ENCODE data around the gene TMEM200A.

The TMEM200A gene

GRCh38 chr6:130362128-130362527 lies 3.7 kb upstream of the TMEM200A start:
- Histone ChIP-seq H3K9me3 (ENCODE audit: severe bottlenecking) (no peaks in the 10 kb centered on the region), H3K27me3 (ENCODE audit: insufficient read depth, low read depth, severe bottlenecking) (peaks cover 7% of the 10 kb centered on the region), H3K4me3 (ENCODE audit: low read depth, low read length) (no peak overlapping the region), H3K36me3 (no peaks in the 10 kb centered on the region), H3K27ac (no peak overlapping the region)
- TF ChIP-seq CTCF (IDR thresholded peaks at IDR 0.05; ENCODE audit: low read depth, low read length), result no peak
- no peak for DNase-seq

DNA sequence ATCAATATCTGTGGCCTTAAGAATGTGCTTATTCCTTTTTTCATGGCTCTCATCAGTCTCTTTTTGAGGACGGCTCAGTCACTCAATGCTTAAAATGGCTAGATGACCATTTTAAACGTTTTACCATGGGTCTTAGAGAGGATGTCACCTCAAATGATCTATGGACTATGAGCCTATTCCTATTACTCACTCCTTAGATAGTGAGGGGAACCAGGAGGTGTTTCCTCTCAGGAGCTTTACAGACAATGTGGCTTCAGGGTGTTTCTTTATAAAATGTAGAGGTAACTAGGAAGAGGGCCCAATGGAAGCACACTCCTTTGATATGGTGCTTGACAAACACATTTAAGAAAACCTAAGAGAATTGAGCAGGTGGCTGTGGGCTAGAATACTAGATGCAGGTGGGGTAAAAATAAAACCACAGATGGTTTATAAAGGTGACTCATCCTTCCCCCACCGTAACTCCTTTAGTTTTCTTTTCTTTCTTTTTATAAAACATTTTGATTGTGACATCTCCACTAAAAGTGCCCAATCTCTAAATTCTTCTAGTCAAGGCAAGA lies 1.5 kb upstream of the TMEM200A start:
- no peaks in the 10 kb centered on the region for H3K36me3 ChIP-seq
- no peak for DNase-seq
- H3K27me3 ChIP-seq (ENCODE audit: insufficient read depth, low read depth, severe bottlenecking), result peaks cover 7% of the 10 kb centered on the region
- H3K9me3 ChIP-seq (ENCODE audit: severe bottlenecking), result no peaks in the 10 kb centered on the region
- no peak overlapping the region for H3K4me3 ChIP-seq (ENCODE audit: low read depth, low read length)
- no peak for TF ChIP-seq CTCF (IDR thresholded peaks at IDR 0.05; ENCODE audit: low read depth, low read length)
- no peak overlapping the region for H3K27ac ChIP-seq

- H3K9me3 ChIP-seq (ENCODE audit: severe bottlenecking), result no peaks in the 10 kb centered on the region
- peak; percentile 14; the same call in 1 of the 2 replicates for TF ChIP-seq CTCF (IDR thresholded peaks at IDR 0.05; ENCODE audit: low read depth, low read length)
- H3K36me3 ChIP-seq, result no peaks in the 10 kb centered on the region
- H3K4me3 ChIP-seq (ENCODE audit: low read depth, low read length), result peak overlapping the region; percentile 55
- peaks cover 7% of the 10 kb centered on the region for H3K27me3 ChIP-seq (ENCODE audit: insufficient read depth, low read depth, severe bottlenecking)
- no peak overlapping the region for H3K27ac ChIP-seq
- DNase-seq, result peak; percentile 47
These were observed 539 bp downstream of the TMEM200A start for GRCh38 chr6:130366107-130367005.

DNA sequence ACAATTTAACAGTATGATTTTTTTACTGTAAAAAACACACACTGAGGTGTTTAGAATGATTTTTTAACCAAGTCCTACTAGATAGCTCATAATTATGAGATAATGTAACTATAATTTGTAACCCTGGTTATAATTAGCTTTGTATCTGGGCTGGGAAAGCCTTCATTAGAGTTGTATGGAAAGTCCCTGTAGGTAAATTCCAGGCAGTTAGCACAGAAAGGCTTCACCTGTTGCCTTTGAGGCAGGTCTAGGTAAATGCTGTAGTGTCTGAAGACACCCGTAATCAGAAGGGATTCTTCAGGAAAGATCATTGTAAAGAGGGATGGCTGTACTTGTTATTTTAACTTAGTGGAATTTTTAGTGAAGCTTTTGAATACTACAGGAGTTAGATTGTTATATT lies 1.9 kb downstream of the TMEM200A start:
- no peaks in the 10 kb centered on the region for H3K36me3 ChIP-seq
- TF ChIP-seq CTCF (IDR thresholded peaks at IDR 0.05; ENCODE audit: low read depth, low read length), result no peak
- H3K4me3 ChIP-seq (ENCODE audit: low read depth, low read length), result no peak overlapping the region
- no peak for DNase-seq
- no peak overlapping the region for H3K27ac ChIP-seq
- no peaks in the 10 kb centered on the region for H3K9me3 ChIP-seq (ENCODE audit: severe bottlenecking)
- H3K27me3 ChIP-seq (ENCODE audit: insufficient read depth, low read depth, severe bottlenecking), result peaks cover 7% of the 10 kb centered on the region

DNA sequence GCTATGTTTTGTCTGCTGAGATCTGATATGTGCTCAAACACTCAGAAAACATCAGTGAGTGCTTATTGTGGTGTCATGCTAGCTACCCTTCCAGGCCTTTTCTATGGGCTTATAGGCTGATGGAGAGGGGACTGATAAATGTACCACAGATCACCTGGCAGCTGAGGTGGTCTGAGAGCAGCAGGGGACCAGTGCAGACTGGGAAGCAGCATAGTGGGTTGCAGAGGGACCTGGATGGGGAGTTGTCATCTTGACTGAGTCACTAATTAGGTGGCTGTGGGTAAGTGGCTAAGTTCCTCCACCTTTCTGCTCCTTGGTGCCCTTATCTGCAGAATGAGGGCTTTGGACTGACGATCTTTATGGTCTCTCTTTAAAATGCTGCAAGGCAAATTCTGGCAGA lies 2.8 kb downstream of the TMEM200A start:
- peaks cover 7% of the 10 kb centered on the region for H3K27me3 ChIP-seq (ENCODE audit: insufficient read depth, low read depth, severe bottlenecking)
- DNase-seq, result no peak
- no peak overlapping the region for H3K27ac ChIP-seq
- TF ChIP-seq CTCF (IDR thresholded peaks at IDR 0.05; ENCODE audit: low read depth, low read length), result no peak
- H3K9me3 ChIP-seq (ENCODE audit: severe bottlenecking), result no peaks in the 10 kb centered on the region
- H3K4me3 ChIP-seq (ENCODE audit: low read depth, low read length), result no peak overlapping the region
- no peaks in the 10 kb centered on the region for H3K36me3 ChIP-seq

Data from WERI-Rb-1 (cell line).